ENCODE results near the gene MFAP3.

The MFAP3 gene

GRCh38 chr5:154092356-154093141, 53.8 kb downstream of the MFAP3 start:
- DNase-seq (ENCODE audit: low spot score), result no peak
- TF ChIP-seq CTCF (conservative IDR thresholded peaks at IDR 0.05; ENCODE audit: low read depth), result no peak
- ChIA-PET CTCF (no interaction called here), POLR2A (ENCODE audit: low non-redundant PET) (no interaction called here)
- no peak overlapping the region for H3K27ac ChIP-seq

GRCh38 chr5:154093142-154093532, 54.4 kb downstream of the MFAP3 start:
- ChIA-PET POLR2A (ENCODE audit: low non-redundant PET) (no interaction called here), CTCF (no interaction called here)

GRCh38 chr5:154095904-154096303, 57.1 kb downstream of the MFAP3 start:
- CTCF ChIA-PET, result interaction anchor here (1.4 kb wide), 1 partner anchor 23 kb away, joined by 3 read pairs; no protein-coding TSS in a partner anchor
- TF ChIP-seq CTCF (conservative IDR thresholded peaks at IDR 0.05; ENCODE audit: low read depth), result no peak
- no peak for DNase-seq (ENCODE audit: low spot score)
- POLR2A ChIA-PET (ENCODE audit: low non-redundant PET), result no interaction called here
- no peak overlapping the region for H3K27ac ChIP-seq

More at GRCh38 chr5:154093142-154093532, 54.4 kb downstream of the MFAP3 start:
- TF ChIP-seq CTCF (conservative IDR thresholded peaks at IDR 0.05; ENCODE audit: low read depth), result no peak
- no peak for DNase-seq (ENCODE audit: low spot score)
- no peak overlapping the region for H3K27ac ChIP-seq

GRCh38 chr5:154097031-154097430, 58.3 kb downstream of the MFAP3 start:
- DNase-seq (ENCODE audit: low spot score), result no peak
- ChIA-PET POLR2A (ENCODE audit: low non-redundant PET) (no interaction called here), CTCF (interaction anchor here (0.6 kb wide), 1 partner anchor 167 kb away, joined by 4 read pairs; no protein-coding TSS in a partner anchor)
- no peak overlapping the region for H3K27ac ChIP-seq
- no peak for TF ChIP-seq CTCF (conservative IDR thresholded peaks at IDR 0.05; ENCODE audit: low read depth)

GRCh38 chr5:154098465-154098864, 59.7 kb downstream of the MFAP3 start:
- POLR2A ChIA-PET (ENCODE audit: low non-redundant PET), result no interaction called here
- H3K27ac ChIP-seq, result no peak overlapping the region
- no peak for TF ChIP-seq CTCF (conservative IDR thresholded peaks at IDR 0.05; ENCODE audit: low read depth)
- CTCF ChIA-PET, result no interaction called here
- DNase-seq (ENCODE audit: low spot score), result no peak

GRCh38 chr5:154101184-154101583, 62.4 kb downstream of the MFAP3 start:
- CTCF ChIA-PET, result no interaction called here
- POLR2A ChIA-PET (ENCODE audit: low non-redundant PET), result no interaction called here
- no peak for DNase-seq (ENCODE audit: low spot score)
- no peak for TF ChIP-seq CTCF (conservative IDR thresholded peaks at IDR 0.05; ENCODE audit: low read depth)
- H3K27ac ChIP-seq, result no peak overlapping the region

Data from RWPE1 (cell line).